ENCODE data around the gene ATP1A2.

ATP1A2 gene

GRCh38 chr1:160085686-160086455 lies 29.7 kb upstream of the ATP1A2 start:
- FAIRE-seq, result no peak

GRCh38 chr1:160086456-160086892 lies 29.1 kb upstream of the ATP1A2 start:
- no peak for FAIRE-seq

- FAIRE-seq, result no peak
These were observed 28.4 kb upstream of the ATP1A2 start for GRCh38 chr1:160087118-160087662.

- FAIRE-seq, result no peak
These were observed 25.7 kb upstream of the ATP1A2 start for GRCh38 chr1:160089883-160090282.

GRCh38 chr1:160090760-160091159 lies 24.8 kb upstream of the ATP1A2 start:
- FAIRE-seq, result no peak

GRCh38 chr1:160091666-160092223 lies 23.8 kb upstream of the ATP1A2 start:
- FAIRE-seq, result no peak

- no peak for FAIRE-seq
These were observed 23.0 kb upstream of the ATP1A2 start for GRCh38 chr1:160092366-160093068.

GRCh38 chr1:160093069-160093395 lies 22.5 kb upstream of the ATP1A2 start:
- FAIRE-seq, result no peak

- FAIRE-seq, result no peak
These were observed 21.8 kb upstream of the ATP1A2 start for GRCh38 chr1:160093624-160094290.

GRCh38 chr1:160094291-160094625 lies 21.3 kb upstream of the ATP1A2 start:
- FAIRE-seq, result no peak

GRCh38 chr1:160094806-160095205 lies 20.8 kb upstream of the ATP1A2 start:
- no peak for FAIRE-seq

GRCh38 chr1:160095382-160096105 lies 20.0 kb upstream of the ATP1A2 start:
- FAIRE-seq, result no peak

GRCh38 chr1:160096274-160097116 lies 19.1 kb upstream of the ATP1A2 start:
- FAIRE-seq, result no peak

- no peak for FAIRE-seq
These were observed 18.2 kb upstream of the ATP1A2 start for GRCh38 chr1:160097151-160097910.

GRCh38 chr1:160097911-160098851 lies 17.4 kb upstream of the ATP1A2 start, which contains the start of gene IGSF8:
Gene IGSF8 (minus strand): TSS chr1:160098619. CDS start chr1:160098472, 147 bp downstream.
- no peak for FAIRE-seq

- FAIRE-seq, result no peak
These were observed 16.6 kb upstream of the ATP1A2 start for GRCh38 chr1:160098852-160099561.

GRCh38 chr1:160099716-160100375 lies 15.7 kb upstream of the ATP1A2 start:
- no peak for FAIRE-seq

GRCh38 chr1:160101037-160101716 lies 14.4 kb upstream of the ATP1A2 start:
- FAIRE-seq, result no peak
